ENCODE results near the gene NUMB.

DNA sequence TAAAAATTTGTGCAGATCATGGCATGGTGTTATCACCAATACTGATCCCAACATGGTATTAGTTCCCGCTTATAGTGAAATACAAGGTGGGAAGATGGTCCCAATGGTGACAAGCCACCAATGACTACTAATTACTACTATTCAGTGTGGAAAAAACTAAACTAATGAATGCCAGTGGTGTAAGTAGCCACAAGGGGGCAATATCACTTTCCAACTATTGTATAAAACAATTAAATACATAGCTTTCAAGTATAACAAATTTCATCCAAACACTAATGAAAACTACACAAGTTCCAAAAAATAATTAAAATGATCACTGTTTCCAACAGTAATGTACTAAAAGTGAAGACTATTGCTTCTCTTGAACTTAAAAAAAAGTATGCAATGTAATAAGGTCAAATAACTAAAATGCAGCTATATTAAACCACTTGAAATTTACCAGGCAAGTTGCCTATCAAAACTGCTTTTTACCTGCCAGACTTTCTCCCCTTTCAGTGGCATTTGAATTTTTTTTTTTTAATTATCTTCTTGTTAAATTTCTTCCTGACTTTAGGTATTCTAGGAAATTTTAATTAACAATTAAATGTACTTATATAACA is 163.0 kb downstream of the NUMB start:
- TF ChIP-seq ZNF274 (CRISPR knock-in tag; IDR thresholded peaks at IDR 0.05) (no peak), SSRP1 (CRISPR knock-in tag; IDR thresholded peaks at IDR 0.05) (no peak), RFXAP (CRISPR knock-in tag; IDR thresholded peaks at IDR 0.05; ENCODE audit: borderline replicate concordance) (no peak), EP300 (IDR thresholded peaks at IDR 0.05; ENCODE audit: low read depth in 2 of 2, low read length in 2 of 2) (no peak), EP300 (CRISPR knock-in tag; IDR thresholded peaks at IDR 0.05; ENCODE audit: borderline replicate concordance) (no peak), JUND (CRISPR knock-in tag; IDR thresholded peaks at IDR 0.05) (no peak), CBFB (CRISPR knock-in tag; IDR thresholded peaks at IDR 0.05) (no peak), RAD51 (IDR thresholded peaks at IDR 0.05; ENCODE audit: borderline replicate concordance) (no peak), SMC3 (IDR thresholded peaks at IDR 0.05; ENCODE audit: low read length) (peak; percentile 67), CEBPB (IDR thresholded peaks at IDR 0.05; ENCODE audit: borderline replicate concordance, low read depth, low read length) (no peak), JUN (CRISPR knock-in tag; IDR thresholded peaks at IDR 0.05) (no peak)
- TF ChIP-seq, protein P1, sequence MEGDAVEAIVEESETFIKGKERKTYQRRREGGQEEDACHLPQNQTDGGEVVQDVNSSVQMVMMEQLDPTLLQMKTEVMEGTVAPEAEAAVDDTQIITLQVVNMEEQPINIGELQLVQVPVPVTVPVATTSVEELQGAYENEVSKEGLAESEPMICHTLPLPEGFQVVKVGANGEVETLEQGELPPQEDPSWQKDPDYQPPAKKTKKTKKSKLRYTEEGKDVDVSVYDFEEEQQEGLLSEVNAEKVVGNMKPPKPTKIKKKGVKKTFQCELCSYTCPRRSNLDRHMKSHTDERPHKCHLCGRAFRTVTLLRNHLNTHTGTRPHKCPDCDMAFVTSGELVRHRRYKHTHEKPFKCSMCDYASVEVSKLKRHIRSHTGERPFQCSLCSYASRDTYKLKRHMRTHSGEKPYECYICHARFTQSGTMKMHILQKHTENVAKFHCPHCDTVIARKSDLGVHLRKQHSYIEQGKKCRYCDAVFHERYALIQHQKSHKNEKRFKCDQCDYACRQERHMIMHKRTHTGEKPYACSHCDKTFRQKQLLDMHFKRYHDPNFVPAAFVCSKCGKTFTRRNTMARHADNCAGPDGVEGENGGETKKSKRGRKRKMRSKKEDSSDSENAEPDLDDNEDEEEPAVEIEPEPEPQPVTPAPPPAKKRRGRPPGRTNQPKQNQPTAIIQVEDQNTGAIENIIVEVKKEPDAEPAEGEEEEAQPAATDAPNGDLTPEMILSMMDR (CRISPR knock-in tag; IDR thresholded peaks at IDR 0.05): peak; percentile 62
